GM23248 (cell line): Measurements from ENCODE around the gene RBFOX1.

Experiments used
- EZH2 ChIP-seq: fragments of 200-600 bp; sonication (generic); IDR thresholded peaks from 2 replicates; pipeline ENCODE4 v1.6.1; 2018; ENCODE audit warnings: antibody characterized with exemption, mild to moderate bottlenecking; ENCODE audit not compliant: insufficient read depth, poor library complexity, severe bottlenecking
- EZH2phosphoT487 ChIP-seq: fragments of 200-600 bp; sonication (generic); IDR thresholded peaks from 2 replicates; pipeline ENCODE4 v1.6.1; 2018; ENCODE audit warnings: antibody characterized with exemption, moderate library complexity, mild to moderate bottlenecking, low read depth; ENCODE audit not compliant: insufficient read depth

- TF ChIP-seq EZH2phosphoT487 (no peak), EZH2 (no peak)
Observed at GRCh38 chr16:7351610-7352510, 19.2 kb downstream of the RBFOX1 start.
